Cardiac fibroblast (primary cell): ENCODE data around the gene ENOPH1.

Experiments
- DNase-seq, 2 donors: peaks; one replicate each; pipeline versions ENCODE4 v3.0.0 to v3.0.0-alpha.2; 2010; ENCODE audit warnings: low read depth in 2 of 2
- H3K4me3 ChIP-seq, 2 donors: replicated peaks in 1 of 2; 1 replicate in 1 of 2; 2 replicates in 1 of 2; pipeline ENCODE4 v1.5.1; 2011; ENCODE audit warnings: low read depth in 2 of 2, low read length in 2 of 2, mild to moderate bottlenecking in 2 of 2, moderate library complexity in 1 of 2
- TF ChIP-seq, protein P1 (sequence below): IDR thresholded peaks from one replicate; pipeline ENCODE4 v1.5.1; 2011; ENCODE audit warnings: low read depth, mild to moderate bottlenecking, low read length, inconsistent platforms

Gene ENOPH1

DNA sequence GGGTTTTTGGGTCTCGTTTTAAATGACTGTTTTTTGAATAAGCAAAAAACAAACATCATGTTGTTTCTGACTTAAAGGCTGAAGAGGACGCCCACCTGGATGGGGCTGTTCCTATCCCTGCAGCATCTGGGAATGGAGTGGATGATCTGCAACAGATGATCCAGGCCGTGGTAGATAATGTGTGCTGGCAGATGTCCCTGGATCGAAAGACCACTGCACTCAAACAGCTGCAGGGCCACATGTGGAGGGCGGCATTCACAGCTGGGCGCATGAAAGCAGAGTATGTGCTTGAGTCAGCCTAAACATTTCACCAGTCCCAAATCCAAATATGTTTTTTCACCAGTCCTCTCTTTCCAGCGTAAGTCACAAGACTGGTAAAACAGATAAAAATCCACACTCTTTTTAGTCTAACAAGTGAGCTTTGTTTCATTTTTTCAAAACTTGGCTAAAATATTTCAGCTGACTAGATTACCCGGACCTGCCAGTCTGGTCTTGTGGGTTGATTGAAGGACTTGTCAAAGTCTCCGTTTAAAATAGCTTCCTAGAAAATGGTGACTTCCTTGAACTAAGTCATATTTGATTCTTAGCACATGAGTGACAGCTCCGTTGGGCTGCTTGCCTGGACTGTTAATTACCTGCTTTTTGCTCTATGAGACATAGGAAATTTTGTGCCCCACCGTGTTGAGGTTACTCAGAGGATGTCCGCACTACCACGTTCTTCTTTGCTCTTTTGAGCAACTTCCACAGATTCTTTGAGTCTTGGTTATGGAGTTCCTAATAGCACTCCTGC, 20.8 kb downstream of the ENOPH1 start:
- H3K4me3 ChIP-seq, result no peak overlapping the region
- no peak for DNase-seq
- TF ChIP-seq, protein P1, sequence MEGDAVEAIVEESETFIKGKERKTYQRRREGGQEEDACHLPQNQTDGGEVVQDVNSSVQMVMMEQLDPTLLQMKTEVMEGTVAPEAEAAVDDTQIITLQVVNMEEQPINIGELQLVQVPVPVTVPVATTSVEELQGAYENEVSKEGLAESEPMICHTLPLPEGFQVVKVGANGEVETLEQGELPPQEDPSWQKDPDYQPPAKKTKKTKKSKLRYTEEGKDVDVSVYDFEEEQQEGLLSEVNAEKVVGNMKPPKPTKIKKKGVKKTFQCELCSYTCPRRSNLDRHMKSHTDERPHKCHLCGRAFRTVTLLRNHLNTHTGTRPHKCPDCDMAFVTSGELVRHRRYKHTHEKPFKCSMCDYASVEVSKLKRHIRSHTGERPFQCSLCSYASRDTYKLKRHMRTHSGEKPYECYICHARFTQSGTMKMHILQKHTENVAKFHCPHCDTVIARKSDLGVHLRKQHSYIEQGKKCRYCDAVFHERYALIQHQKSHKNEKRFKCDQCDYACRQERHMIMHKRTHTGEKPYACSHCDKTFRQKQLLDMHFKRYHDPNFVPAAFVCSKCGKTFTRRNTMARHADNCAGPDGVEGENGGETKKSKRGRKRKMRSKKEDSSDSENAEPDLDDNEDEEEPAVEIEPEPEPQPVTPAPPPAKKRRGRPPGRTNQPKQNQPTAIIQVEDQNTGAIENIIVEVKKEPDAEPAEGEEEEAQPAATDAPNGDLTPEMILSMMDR, result no peak

DNA sequence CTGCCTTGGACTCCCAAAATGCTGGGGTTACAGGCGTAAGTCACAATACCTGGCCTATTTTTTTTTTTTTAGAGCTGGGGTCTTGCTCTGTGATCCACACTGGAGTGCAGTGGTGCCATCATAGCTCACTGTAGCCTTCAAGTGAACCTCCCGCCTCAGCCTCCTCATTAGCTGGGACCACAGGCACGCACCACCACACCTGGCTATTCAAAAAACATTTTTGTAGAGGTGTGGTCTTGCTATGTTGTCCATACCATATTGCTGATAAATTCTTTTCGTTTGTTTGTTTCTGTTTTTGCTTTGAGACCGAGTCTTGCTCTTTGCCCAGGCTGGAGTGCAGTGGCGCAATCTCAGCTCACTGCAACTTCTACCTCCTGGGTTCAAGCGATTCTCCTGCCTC, 21.6 kb downstream of the ENOPH1 start:
- DNase-seq, result no peak
- TF ChIP-seq, protein P1, result no peak
- H3K4me3 ChIP-seq, result no peak overlapping the region

DNA sequence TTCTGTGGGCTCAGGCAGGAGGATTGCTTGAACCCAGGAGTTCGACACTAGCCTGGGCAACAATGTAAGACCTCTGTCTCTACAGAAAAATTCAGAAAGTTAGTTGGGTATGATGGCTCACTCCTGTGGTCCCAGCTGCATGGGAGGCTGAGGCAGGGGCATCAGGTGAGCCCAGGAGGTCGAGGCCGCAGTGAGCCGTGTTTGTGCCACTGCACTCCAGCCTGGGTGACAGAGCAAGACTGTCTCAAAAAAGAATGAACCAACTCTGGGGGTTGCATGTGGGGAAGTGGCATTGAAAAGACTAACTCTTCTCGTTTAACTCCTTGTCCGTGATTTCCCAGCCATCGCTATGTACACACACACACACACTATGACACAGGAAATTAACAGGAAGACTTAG, 26.9 kb downstream of the ENOPH1 start:
- DNase-seq, result no peak
- TF ChIP-seq, protein P1, result no peak
- H3K4me3 ChIP-seq, result no peak overlapping the region

DNA sequence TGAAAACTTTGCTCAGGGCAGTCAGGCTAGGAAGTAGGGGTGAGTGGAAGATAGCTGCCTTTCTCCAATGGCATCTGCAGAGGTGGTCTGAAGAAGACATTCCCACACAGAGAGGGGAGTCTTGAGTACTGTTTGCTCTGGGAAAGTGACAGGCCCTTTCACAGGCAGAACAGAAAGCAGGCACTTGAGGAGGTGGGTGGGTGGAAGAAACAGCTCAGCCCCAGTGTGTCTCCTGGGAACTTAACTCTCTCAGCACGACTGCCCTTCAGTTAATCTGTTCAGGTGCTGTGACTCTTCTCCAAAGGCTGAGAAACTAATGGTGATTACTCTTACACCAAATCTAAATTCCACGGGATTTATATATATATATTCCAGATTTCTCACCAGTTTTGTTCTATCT, 28.3 kb downstream of the ENOPH1 start:
- no peak for DNase-seq
- TF ChIP-seq, protein P1, result no peak
- H3K4me3 ChIP-seq, result no peak overlapping the region

DNA sequence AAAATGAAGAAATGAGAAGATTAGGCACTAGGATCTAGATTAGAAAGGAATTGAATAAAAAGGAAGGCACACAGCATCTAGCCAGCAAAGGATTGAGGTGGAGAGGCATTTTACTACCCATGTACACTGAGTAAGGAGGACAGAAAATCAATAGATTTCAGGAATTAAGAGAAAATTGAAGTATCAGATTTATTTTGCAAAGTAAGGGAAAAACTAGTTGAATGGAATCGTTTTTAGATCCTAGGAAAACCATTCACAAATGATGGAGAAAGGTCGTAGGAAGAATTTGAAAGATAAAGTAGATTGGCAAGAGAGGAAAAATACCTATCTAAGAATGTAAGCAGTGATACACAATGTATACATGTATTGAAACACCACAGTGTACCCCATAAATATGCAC, 31.3 kb downstream of the ENOPH1 start:
- TF ChIP-seq, protein P1, result no peak
- no peak for DNase-seq
- no peak overlapping the region for H3K4me3 ChIP-seq

DNA sequence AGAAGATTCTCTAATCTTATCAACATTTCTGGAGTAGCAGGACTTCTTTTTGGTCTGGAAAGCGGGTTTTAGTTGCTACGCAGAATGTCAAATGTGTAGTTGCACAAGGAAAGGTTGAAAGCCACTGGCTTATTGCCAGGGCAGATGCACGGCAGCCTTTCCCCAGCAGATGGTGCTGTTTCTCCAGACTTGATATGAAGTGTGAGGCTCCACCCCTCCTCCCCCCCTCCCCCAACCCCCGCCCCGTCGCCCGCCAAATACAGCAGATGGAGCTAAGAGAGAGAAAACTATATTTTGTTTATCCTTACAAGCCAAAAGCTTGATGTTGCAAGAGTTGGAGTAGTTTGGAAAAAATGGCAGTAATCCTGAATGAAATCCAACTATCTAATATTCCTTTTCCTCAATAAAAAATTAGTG, 32.0 kb downstream of the ENOPH1 start:
- no peak overlapping the region for H3K4me3 ChIP-seq
- DNase-seq, result peak; percentile 92 to 94
- TF ChIP-seq, protein P1, result peak; percentile 73

DNA sequence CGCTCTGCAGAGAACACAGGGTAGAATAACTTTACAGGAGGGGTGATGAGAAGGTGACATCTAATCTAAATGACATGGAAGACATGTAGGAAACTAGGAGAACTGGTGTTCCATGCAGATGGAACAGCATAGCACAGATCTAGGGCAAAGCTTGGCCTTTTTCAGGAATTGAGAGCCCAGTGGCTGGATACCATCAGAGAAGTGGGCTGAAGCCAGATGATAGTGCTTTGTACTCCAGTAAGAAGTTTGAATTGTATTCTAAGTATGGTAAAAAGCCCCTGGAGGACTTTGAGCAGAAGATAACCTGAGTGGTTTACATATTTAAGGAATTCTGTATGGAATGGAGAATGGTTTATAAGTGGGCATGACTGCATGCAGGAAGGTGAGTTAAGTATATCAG, 32.8 kb downstream of the ENOPH1 start:
- TF ChIP-seq, protein P1, result no peak
- no peak for DNase-seq
- H3K4me3 ChIP-seq, result no peak overlapping the region
